IMR-90 (cell line): Measurements from ENCODE around the gene CSNK2B. TPM values are rescaled to one million over a fixed set of nuclear protein-coding genes. Genes with fewer than 3 reads are reported as not detected.

Experiments used
- ATAC-seq: fragments of 200-7000 bp; cut with Tn5 transposase; 2 replicates; pipeline ENCODE4 v1.9.1; 2020; ENCODE audit warnings: low read depth, mild to moderate bottlenecking, moderate library complexity
- BruUV-seq: library from RNA; stranded (reverse); fragments of 400-500 nt; replicated peaks from 2 replicates; lab custom pipeline; 2021; lab: Mats Ljungman, UMichigan
- CTCF ChIA-PET: fragments of 300-600 bp; formaldehyde crosslinking; extraction: SDS; loops from one replicate; lab custom pipeline; 2021; ENCODE audit warnings: antibody characterized with exemption; lab: Yijun Ruan, JAX
- POLR2A ChIA-PET: fragments of 300-600 bp; sonication (Branson Sonifier 250); formaldehyde crosslinking; loops from one replicate; lab custom pipeline; 2022; ENCODE audit warnings: antibody characterized with exemption; ENCODE audit not compliant: unreplicated experiment; lab: Charles Lee
- DNase-seq: peaks from one replicate; pipeline ENCODE4 v3.0.0; 2013
- H2AFZ ChIP-seq: replicated peaks from 2 replicates; pipeline ENCODE3; 2013; ENCODE audit warnings: low read length, mild to moderate bottlenecking; ENCODE audit not compliant: poor library complexity
- H2AK5ac ChIP-seq: 2 replicates; pipeline ENCODE4 v1.6.1; 2013; ENCODE audit warnings: low read depth, low read length, inconsistent platforms
- H2AK9ac ChIP-seq: replicated peaks from 2 replicates; pipeline ENCODE3; 2013; ENCODE audit warnings: mild to moderate bottlenecking, low read depth, low read length, moderate library complexity; ENCODE audit not compliant: poor library complexity
- H2BK120ac ChIP-seq: 2 replicates; pipeline ENCODE4 v1.6.1; 2013; ENCODE audit warnings: low read depth, low read length, inconsistent platforms
- H2BK15ac ChIP-seq: 3 replicates; pipeline ENCODE4 v1.6.1; 2013; ENCODE audit warnings: low read depth, low read length, inconsistent platforms
- H2BK20ac ChIP-seq: 2 replicates; pipeline ENCODE4 v1.6.1; 2013; ENCODE audit warnings: low read depth, mild to moderate bottlenecking, inconsistent platforms, low read length, moderate library complexity
- H2BK5ac ChIP-seq: 2 replicates; pipeline ENCODE4 v1.6.1; 2013; ENCODE audit warnings: mild to moderate bottlenecking, low read depth, low read length, inconsistent platforms; ENCODE audit not compliant: poor library complexity, severe bottlenecking
- H3K14ac ChIP-seq: replicated peaks from 2 replicates; pipeline ENCODE4 v1.6.1; 2013; ENCODE audit warnings: low read depth, low read length, inconsistent platforms
- H3K18ac ChIP-seq: 2 replicates; pipeline ENCODE4 v1.6.1; 2013; ENCODE audit warnings: low read depth, low read length, control low read depth
- H3K23ac ChIP-seq: 2 replicates; pipeline ENCODE4 v1.6.1; 2013; ENCODE audit warnings: low read depth, low read length, inconsistent platforms
- H3K27ac ChIP-seq: 2 replicates; pipeline ENCODE4 v1.5.1; 2013; ENCODE audit warnings: mild to moderate bottlenecking, control low read depth, low read length; ENCODE audit not compliant: insufficient read depth
- H3K27me3 ChIP-seq: 2 replicates; pipeline ENCODE4 v1.6.1; 2013; ENCODE audit warnings: low read length; ENCODE audit not compliant: control insufficient read depth, insufficient read depth
- H3K36me3 ChIP-seq: 2 replicates; pipeline ENCODE4 v1.6.1; 2013; ENCODE audit warnings: low read length, mixed read lengths; ENCODE audit not compliant: control insufficient read depth, insufficient read depth
- H3K4ac ChIP-seq: 2 replicates; pipeline ENCODE4 v1.6.1; 2013; ENCODE audit warnings: low read depth, low read length, inconsistent platforms
- H3K4me1 ChIP-seq: 2 replicates; pipeline ENCODE4 v1.6.1; 2013; ENCODE audit warnings: low read length, mixed read lengths; ENCODE audit not compliant: control insufficient read depth, insufficient read depth
- H3K4me2 ChIP-seq: 2 replicates; pipeline ENCODE4 v1.6.1; 2013; ENCODE audit warnings: low read depth, mild to moderate bottlenecking, control low read depth, low read length, moderate library complexity
- H3K4me3 ChIP-seq: 2 replicates; pipeline ENCODE4 v1.5.1; 2013; ENCODE audit warnings: low read depth, mild to moderate bottlenecking, control low read depth, low read length, moderate library complexity; ENCODE audit not compliant: insufficient read depth
- H3K56ac ChIP-seq: 2 replicates; pipeline ENCODE4 v1.6.1; 2013; ENCODE audit warnings: low read length, inconsistent platforms; ENCODE audit not compliant: insufficient read depth; ENCODE audit errors: extremely low read depth
- H3K79me1 ChIP-seq, 2 experiments: 2 replicates each; pipeline ENCODE4 v1.6.1; 2013; ENCODE audit warnings: low read length in 2 of 2, inconsistent platforms in 1 of 2, low read depth in 1 of 2
- H3K9ac ChIP-seq: 2 replicates; pipeline ENCODE4 v1.6.1; 2013; ENCODE audit warnings: low read depth, low read length, control low read depth
- H3K9me1 ChIP-seq: 2 replicates; pipeline ENCODE4 v1.6.1; 2013; ENCODE audit warnings: low read length, inconsistent platforms; ENCODE audit not compliant: insufficient read depth
- H3K9me3 ChIP-seq: 2 replicates; pipeline ENCODE4 v1.6.1; 2013; ENCODE audit warnings: low read length; ENCODE audit not compliant: control insufficient read depth, insufficient read depth
- H4K20me1 ChIP-seq: 2 replicates; pipeline ENCODE4 v1.6.1; 2013; ENCODE audit warnings: low read length, inconsistent platforms; ENCODE audit not compliant: insufficient read depth
- H4K5ac ChIP-seq: 2 replicates; pipeline ENCODE4 v1.6.1; 2013; ENCODE audit warnings: mild to moderate bottlenecking, low read depth, low read length, control low read depth
- H4K8ac ChIP-seq, 2 experiments: 2 replicates each; pipeline ENCODE4 v1.6.1; 2013; ENCODE audit warnings: low read depth in 2 of 2, low read length in 2 of 2, control low read depth in 1 of 2, inconsistent platforms in 1 of 2
- H4K91ac ChIP-seq: 2 replicates; pipeline ENCODE4 v1.6.1; 2013; ENCODE audit warnings: low read depth, low read length, inconsistent platforms; ENCODE audit not compliant: insufficient read depth
- BHLHE40 ChIP-seq: fragments of 150-350 bp; IDR thresholded peaks from 2 replicates; pipeline ENCODE4 v1.6.1; 2016; ENCODE audit warnings: mild to moderate bottlenecking, low read depth, low read length
- MAFK ChIP-seq: IDR thresholded peaks from 2 replicates; pipeline ENCODE4 v1.6.1; 2012; ENCODE audit warnings: low read depth, low read length, improper control_type of control experiment
- NFE2L2 ChIP-seq: fragments of 150-350 bp; IDR thresholded peaks from 2 replicates; pipeline ENCODE4 v1.6.1; 2016; ENCODE audit warnings: low read depth, mild to moderate bottlenecking, low read length
- POLR2A ChIP-seq: IDR thresholded peaks from 2 replicates; pipeline ENCODE4 v1.6.1; 2012; ENCODE audit warnings: mild to moderate bottlenecking, low read depth, low read length
- RAD21 ChIP-seq: IDR thresholded peaks from 2 replicates; pipeline ENCODE4 v1.6.1; 2012; ENCODE audit warnings: low read length, improper control_type of control experiment
- WGBS, 2 experiments: methylation state at CpG; one replicate each; pipeline versions ENCODE4 v1.1.5 to v1.1.7; 2013; ENCODE audit warnings: missing lambda C conversion rate in 2 of 2; ENCODE audit not compliant: insufficient read length in 1 of 2; ENCODE audit errors: extremely low coverage in 2 of 2; 5-methylcytosine and 5-hydroxymethylcytosine counted together
- dilution Hi-C: fragments of 300-500 bp; cut with HindIII; formaldehyde crosslinking; loops from one replicate; pipeline ENCODE4 v1.14.3; 2018; ENCODE audit warnings: low sequenced_read_pairs; ENCODE audit not compliant: unreplicated experiment
- in situ Hi-C: fragments of 300-500 bp; cut with MboI; formaldehyde crosslinking; loops from 3 replicates; pipeline ENCODE4 v1.14.3; 2019; ENCODE audit warnings: low sequenced_read_pairs, inconsistent platforms, mixed read lengths
- intact Hi-C: fragments of 100-400 bp; cut with micrococcal nuclease; formaldehyde crosslinking; loops from 2 replicates; pipeline ENCODE4 v1.10.0; 2022
- polyA plus RNA-seq, 3 experiments: library from polyadenylated mRNA; depleted of rRNA; stranded (reverse); fragments of >200 nt; gene quantifications; 2 replicates each; pipeline ENCODE4 v1.2.3, GENCODE V29; 2012; ENCODE audit warnings: low replicate concordance in 1 of 3
- total RNA-seq: library from RNA; depleted of rRNA; stranded (reverse); fragments of >200 nt; gene quantifications from 2 replicates; pipeline ENCODE4 v1.2.3, GENCODE V29; 2012

CSNK2B gene
- total and polyA plus RNA-seq, 2 of the 4 experiments (the other 2 are of a cell fraction): 194 to 240 TPM

DNA sequence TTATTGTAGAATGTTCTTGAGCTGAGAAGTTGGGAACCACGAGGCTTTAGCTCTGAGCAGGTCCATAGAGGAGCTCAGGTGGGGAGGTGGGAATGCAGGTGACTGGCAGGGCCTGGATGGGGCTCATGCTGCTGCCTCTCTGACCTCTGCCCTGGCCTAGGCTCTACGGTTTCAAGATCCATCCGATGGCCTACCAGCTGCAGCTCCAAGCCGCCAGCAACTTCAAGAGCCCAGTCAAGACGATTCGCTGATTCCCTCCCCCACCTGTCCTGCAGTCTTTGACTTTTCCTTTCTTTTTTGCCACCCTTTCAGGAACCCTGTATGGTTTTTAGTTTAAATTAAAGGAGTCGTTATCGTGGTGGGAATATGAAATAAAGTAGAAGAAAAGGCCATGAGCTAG is 3.8 kb downstream of the CSNK2B start, which contains the start of gene LY6G5B:
LY6G5B (plus strand) TSS at position 301 of the 400 bp plus-strand sequence. CDS start 975 bp downstream, outside the sequence.
- Histone ChIP-seq H2AK5ac (peak within 1 kb of the TSS; percentile 78; the same call in 1 of the 2 replicates), H3K9ac (no peak within 1 kb of the TSS), H3K9me3 (no peaks in the 10 kb centered on the region), H4K8ac (no peak within 1 kb of the TSS), H3K23ac (no peak within 1 kb of the TSS), H4K5ac (no peak within 1 kb of the TSS), H3K14ac (0 out of 2 replicates have a peak within 1 kb of the TSS, but pooled peaks have one; percentile 8), H3K4me3 (no peak within 1 kb of the TSS), H3K4me1 (peaks cover 4% of the 10 kb centered on the region; the same call in 1 of the 2 replicates), H3K27ac (peak within 1 kb of the TSS; percentile 34; the same call in 1 of the 2 replicates), H2BK5ac (peak within 1 kb of the TSS; percentile 32), H4K91ac (no peak within 1 kb of the TSS), H2BK120ac (no peak within 1 kb of the TSS), H3K36me3 (peaks cover 55% of the 10 kb centered on the region), H2AK9ac (peak within 1 kb of the TSS; percentile 87), H2BK15ac (no peak within 1 kb of the TSS), H3K79me1 (peaks cover 13 to 62% of the 10 kb centered on the region in 2 experiments), H3K4me2 (peak within 1 kb of the TSS; percentile 12; the same call in 1 of the 2 replicates), H2BK20ac (0 out of 2 replicates have a peak within 1 kb of the TSS, but pooled peaks have one; percentile 16), H3K18ac (no peak within 1 kb of the TSS), H2AFZ (no peak within 1 kb of the TSS), H3K9me1 (peaks cover 6% of the 10 kb centered on the region; the same call in 1 of the 2 replicates), H3K27me3 (no peaks in the 10 kb centered on the region), H3K4ac (peak within 1 kb of the TSS; percentile 60), H3K56ac (no peak within 1 kb of the TSS), H4K20me1 (peaks cover 6% of the 10 kb centered on the region)
- BruUV-seq: no TSS peak
- TF ChIP-seq POLR2A (no peak), RAD21 (no peak), NFE2L2 (no peak), MAFK (no peak), BHLHE40 (no peak)
- ChIA-PET CTCF (no interaction called here), POLR2A (no interaction called here)
- ATAC-seq: no peak
- 63% methylated on average over 2 of the region's 8 CpGs; no CpG with 5 or more reads in 1 of the 2 experiments for WGBS, 2 experiments
- intact Hi-C loops (no loop called here), dilution Hi-C loops (no loop called here), in situ Hi-C loops (no loop called here)
- DNase-seq: no peak
